Measurements from ENCODE around the gene RABEP2. TPM values are rescaled to one million over a fixed set of nuclear protein-coding genes. Genes with fewer than 3 reads are reported as not detected.

The RABEP2 gene
- total RNA-seq, 1 experiment from 2014 or later, result 17.5 TPM

DNA sequence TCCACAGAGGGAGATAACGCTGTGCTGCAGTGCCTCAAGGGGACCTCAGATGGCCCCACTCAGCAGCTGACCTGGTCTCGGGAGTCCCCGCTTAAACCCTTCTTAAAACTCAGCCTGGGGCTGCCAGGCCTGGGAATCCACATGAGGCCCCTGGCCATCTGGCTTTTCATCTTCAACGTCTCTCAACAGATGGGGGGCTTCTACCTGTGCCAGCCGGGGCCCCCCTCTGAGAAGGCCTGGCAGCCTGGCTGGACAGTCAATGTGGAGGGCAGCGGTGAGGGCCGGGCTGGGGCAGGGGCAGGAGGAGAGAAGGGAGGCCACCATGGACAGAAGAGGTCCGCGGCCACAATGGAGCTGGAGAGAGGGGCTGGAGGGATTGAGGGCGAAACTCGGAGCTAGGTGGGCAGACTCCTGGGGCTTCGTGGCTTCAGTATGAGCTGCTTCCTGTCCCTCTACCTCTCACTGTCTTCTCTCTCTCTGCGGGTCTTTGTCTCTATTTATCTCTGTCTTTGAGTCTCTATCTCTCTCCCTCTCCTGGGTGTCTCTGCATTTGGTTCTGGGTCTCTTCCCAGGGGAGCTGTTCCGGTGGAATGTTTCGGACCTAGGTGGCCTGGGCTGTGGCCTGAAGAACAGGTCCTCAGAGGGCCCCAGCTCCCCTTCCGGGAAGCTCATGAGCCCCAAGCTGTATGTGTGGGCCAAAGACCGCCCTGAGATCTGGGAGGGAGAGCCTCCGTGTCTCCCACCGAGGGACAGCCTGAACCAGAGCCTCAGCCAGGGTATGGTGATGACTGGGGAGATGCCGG lies 7.5 kb upstream of the RABEP2 start:
- no CpG with 5 or more reads among the region's 20 CpGs for WGBS (ENCODE audit: extremely low coverage, insufficient read length, low lambda C conversion rate)
- H2AK5ac ChIP-seq (ENCODE audit: insufficient read length, low read length), result no peak overlapping the region
- H3K4ac ChIP-seq (ENCODE audit: low read depth, low read length), result no peak overlapping the region

More for the DNA sequence above, 7.5 kb upstream of the RABEP2 start:
- Histone ChIP-seq H3T11ph (ENCODE audit: low read length) (no peak overlapping the region), H3K79me2 (ENCODE audit: insufficient read depth, low read length) (no peaks in the 10 kb centered on the region), H4K20me1 (ENCODE audit: control insufficient read depth, insufficient read depth, insufficient read length) (no peaks in the 10 kb centered on the region), H2BK120ac (ENCODE audit: low read depth, low read length, poor library complexity, severe bottlenecking) (no peak overlapping the region), H3K4me1 (ENCODE audit: insufficient read depth, low read length) (no peaks in the 10 kb centered on the region), H3K56ac (ENCODE audit: insufficient read length, low read depth, low read length) (no peak overlapping the region), H3K27ac (ENCODE audit: insufficient read length, low read depth, low read length) (no peak overlapping the region), H3K27me3 (ENCODE audit: insufficient read depth, low read length) (no peaks in the 10 kb centered on the region), H3K18ac (ENCODE audit: insufficient read length, low read depth, low read length) (no peak overlapping the region), H3K79me1 (ENCODE audit: insufficient read depth, low read depth, low read length, poor library complexity, severe bottlenecking) (no peaks in the 10 kb centered on the region), H3K23ac (ENCODE audit: insufficient read length, low read depth, low read length) (no peak overlapping the region), H3K9ac (ENCODE audit: extremely low read depth, insufficient read length, low read length) (no peak overlapping the region), H2BK20ac (ENCODE audit: low read depth, low read length, poor library complexity, severe bottlenecking) (no peak overlapping the region), H2BK15ac (ENCODE audit: low read depth, low read length) (no peak overlapping the region), H4K91ac (ENCODE audit: insufficient read length, low read depth, low read length) (no peak overlapping the region), H3K14ac (ENCODE audit: insufficient read depth, low read length) (no peak overlapping the region; the same call in 1 of the 2 replicates), H4K5ac (ENCODE audit: insufficient read length, low read depth, low read length) (no peak overlapping the region), H4K8ac (replicated peaks; ENCODE audit: insufficient read length, low read depth, low read length) (no peak overlapping the region), H3K9me3 (ENCODE audit: control insufficient read depth, low read depth, low read length) (no peaks in the 10 kb centered on the region), H2BK12ac (ENCODE audit: insufficient read length, low read depth, low read length) (no peak overlapping the region), H3K4me2 (ENCODE audit: insufficient read depth, insufficient read length, low read length) (no peak overlapping the region), H3K23me2 (ENCODE audit: insufficient read length, low read depth, low read length, poor library complexity, severe bottlenecking) (peaks cover 5% of the 10 kb centered on the region), H2BK5ac (ENCODE audit: insufficient read length, low read length) (no peak overlapping the region), H2AFZ (ENCODE audit: low read length) (no peak overlapping the region)
- TF ChIP-seq CTCF (conservative IDR thresholded peaks at IDR 0.05), result no peak
- Mint-ChIP-seq H3K27me3 (ENCODE audit: low read depth) (peaks cover 11% of the 10 kb centered on the region), H3K9me3 (no peaks in the 10 kb centered on the region), H3K36me3 (ENCODE audit: insufficient read depth in 1 of 3, low read depth in 3 of 3) (no peaks in the 10 kb centered on the region; a peak in 1 of 7 replicates), H3K27ac (no peak overlapping the region), H3K4me3 (no peak overlapping the region), H3K4me1 (peaks cover 11 to 12% of the 10 kb centered on the region in 2 experiments)
- DNase-seq, result no peak
